ENCODE results near the gene SEC62.

Gene SEC62, protein sequence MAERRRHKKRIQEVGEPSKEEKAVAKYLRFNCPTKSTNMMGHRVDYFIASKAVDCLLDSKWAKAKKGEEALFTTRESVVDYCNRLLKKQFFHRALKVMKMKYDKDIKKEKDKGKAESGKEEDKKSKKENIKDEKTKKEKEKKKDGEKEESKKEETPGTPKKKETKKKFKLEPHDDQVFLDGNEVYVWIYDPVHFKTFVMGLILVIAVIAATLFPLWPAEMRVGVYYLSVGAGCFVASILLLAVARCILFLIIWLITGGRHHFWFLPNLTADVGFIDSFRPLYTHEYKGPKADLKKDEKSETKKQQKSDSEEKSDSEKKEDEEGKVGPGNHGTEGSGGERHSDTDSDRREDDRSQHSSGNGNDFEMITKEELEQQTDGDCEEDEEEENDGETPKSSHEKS

DNA sequence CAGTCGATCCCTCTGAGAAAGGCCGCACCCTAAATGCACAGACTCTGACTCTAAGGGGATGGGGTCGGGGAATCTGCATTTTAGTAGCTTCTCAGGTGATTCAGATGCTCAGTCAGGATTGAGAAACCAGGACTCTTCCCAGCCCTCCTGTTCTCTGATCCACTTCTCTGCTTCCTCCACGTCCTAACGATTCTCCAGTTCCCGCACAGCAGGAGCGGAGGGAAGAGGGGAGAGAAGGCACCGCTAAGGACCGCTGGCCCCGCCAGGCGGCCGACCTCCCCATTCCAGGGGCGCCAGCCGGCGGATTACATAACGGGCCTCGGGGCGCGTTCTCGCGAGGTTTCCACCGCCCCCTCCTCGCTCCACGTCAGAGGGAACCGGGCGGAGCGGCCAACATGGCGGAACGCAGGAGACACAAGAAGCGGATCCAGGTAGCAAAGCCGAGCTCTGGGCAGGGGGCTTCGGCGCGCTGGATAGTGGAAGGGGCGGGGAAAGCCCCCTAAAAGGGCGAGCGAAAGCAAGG is at the start of gene SEC62:
Gene SEC62, plus strand, starts transcription at position 380 of the 523 bp plus-strand sequence. Its CDS starts 16 bp downstream, at position 396.
- peak; percentile 87 for DNase-seq (ENCODE audit: low read depth)

DNA sequence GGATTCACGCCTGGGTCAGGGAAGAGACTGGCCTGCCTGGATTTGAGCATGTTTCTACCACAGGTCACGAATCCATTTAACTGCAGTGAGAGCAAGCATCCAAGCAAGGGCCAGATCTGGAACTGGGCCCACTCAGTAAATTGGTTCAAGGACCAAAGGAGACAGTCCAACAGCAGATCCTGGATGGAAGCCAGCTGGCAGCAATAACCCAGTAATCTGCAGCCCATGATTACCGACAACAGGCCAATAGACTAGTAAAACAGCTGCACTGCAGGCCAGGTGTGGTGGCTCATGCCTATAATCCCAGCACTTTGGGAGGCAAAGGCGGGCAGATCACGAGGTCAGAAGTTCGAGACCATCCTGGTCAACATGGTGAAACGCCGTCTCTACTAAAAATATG is 43.4 kb upstream of the SEC62 start:
- DNase-seq (ENCODE audit: low read depth), result peak; percentile 19

DNA sequence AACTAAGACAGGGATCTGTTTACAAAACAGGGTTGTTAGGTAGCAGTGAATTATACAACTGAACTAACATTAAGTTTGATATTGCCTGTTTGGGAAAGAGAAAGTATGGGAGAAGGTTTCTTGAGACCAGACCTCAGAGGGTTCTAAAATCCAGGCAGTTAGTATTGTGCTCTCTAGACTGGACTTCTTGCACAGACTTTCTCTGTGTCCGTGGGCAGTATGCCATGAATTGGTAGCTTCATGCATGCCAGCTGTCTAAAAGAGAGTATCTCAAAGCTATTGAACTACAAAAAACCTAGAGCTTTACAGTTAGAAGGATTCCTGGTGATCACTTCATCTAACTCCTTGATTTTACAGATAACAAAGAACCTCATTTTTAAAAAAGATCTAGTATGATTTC is 42.8 kb upstream of the SEC62 start:
- DNase-seq (ENCODE audit: low read depth), result no peak

DNA sequence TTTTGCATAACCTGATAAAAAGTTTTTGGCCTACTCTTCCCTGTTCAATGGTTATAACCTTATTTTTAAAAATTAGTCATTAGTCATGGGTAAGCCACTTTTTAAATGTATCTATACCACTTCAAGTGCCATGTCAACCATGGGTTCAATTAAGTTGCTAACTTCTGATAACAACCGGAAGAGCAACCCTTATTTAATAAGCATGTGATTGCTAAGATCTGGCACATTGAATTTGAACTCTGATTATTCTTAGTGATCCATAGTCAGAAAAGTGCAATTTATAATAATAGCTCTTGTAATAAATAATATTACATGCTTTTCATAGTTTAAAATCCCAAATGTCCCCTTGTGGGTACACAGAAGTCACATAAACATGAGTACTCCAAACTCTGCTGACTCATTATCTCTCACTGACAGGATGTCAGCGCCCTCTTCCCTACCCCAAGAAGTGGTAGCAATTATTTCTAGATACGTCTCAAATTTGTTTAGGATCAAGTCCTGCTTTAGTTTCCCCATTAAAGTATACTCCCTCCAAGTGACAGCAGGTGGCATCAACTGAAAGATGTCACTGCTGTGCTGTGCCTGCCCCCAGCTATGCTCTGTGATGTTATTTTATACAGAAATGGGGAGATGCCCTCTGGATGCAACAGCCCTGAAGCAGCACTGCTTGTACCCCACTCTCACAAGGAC is 36.6 kb upstream of the SEC62 start:
- DNase-seq (ENCODE audit: low read depth), result no peak

DNA sequence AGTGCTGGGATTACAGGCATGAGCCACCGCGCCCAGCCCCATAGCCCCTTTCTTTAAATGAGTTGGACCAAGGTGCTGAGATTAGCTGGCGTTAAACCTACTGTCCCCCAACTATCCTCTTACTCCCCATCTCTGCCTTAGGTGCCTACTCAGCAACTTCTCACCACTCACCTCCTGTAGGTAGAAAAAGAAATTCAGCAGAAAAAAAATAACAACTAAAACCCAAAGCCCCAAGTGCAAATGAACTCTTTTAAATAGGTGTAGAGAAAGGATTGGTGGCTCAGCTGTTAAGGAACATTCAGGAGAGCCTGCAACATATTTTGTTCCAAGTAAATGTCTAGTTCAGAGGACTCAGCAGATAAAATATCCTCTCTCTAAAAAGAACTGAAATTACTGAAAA is 35.8 kb upstream of the SEC62 start:
- DNase-seq (ENCODE audit: low read depth), result no peak

DNA sequence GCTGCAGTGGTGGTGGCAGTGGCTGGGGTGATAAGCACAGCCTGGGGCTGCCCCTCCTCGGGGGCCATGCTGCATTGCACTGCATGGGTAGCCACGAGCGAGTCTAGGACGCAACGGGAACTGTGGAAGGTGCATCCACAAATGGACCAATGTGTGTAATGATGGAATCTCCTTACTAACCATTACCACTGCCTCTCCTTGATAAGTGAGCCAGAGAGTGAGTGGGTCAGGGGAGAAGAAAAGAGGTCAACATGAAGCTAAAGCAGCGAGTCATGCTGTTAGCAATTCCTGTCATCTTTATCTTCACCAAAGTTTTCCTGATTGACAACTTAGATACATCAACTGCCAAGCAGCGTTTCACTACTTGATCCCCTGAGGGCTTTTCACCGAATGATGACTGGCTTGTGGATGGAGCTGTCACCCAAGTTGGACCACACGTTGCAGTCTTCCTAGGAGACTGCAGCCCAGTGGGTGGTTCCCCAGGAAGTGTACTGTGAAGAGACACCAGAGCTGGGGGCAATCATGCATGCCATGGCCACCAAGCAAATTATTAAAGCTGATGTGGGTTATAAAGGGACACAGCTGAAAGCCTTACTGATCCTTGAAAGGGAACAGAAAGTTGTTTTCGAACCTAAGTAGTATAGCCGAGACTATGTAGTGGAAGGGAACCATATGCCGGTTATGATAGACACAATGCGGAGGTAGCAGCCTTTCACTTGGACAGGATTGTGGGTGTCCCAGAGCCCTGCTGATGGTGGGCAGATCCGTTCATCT is 34.7 kb upstream of the SEC62 start:
- no peak for DNase-seq (ENCODE audit: low read depth)

DNA sequence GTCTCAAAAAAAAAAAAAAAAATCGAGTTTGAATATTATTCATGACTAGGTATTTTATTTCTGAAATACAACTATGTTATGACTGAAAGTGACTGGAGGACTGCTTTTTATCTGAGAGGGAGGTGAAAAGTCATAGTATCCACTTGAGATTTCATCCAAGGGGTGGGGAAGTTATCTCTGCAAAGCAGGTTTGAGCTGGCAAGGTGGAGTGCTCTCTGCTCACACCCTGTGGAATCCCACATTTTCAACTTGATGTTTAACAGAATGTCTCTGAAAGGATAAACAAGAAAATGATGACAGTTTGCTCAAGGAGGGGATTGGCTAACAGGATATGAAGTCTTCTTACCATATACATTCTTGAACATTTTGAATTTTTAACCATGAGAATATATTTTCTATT is 27.3 kb upstream of the SEC62 start:
- DNase-seq (ENCODE audit: low read depth), result no peak

DNA sequence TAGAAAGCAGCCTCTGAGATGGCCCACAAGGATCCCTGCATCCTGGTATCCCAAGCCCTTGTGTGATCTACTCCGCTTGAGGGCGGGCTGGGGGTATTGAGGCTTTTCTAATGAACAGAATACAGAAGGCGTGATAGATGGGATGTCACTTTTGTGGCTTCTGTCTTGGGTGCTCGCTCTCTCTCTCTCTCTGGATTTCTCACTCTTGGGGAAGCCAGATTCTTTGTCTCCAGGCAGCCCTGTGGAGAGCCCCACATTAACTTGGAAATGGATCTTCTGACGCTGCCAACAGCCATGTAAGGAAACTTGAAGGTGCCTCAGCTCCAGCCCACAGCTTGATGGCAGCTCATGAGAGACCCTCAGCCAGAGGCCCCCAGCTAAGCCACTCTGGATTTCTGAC is 26.9 kb upstream of the SEC62 start:
- no peak for DNase-seq (ENCODE audit: low read depth)

DNA sequence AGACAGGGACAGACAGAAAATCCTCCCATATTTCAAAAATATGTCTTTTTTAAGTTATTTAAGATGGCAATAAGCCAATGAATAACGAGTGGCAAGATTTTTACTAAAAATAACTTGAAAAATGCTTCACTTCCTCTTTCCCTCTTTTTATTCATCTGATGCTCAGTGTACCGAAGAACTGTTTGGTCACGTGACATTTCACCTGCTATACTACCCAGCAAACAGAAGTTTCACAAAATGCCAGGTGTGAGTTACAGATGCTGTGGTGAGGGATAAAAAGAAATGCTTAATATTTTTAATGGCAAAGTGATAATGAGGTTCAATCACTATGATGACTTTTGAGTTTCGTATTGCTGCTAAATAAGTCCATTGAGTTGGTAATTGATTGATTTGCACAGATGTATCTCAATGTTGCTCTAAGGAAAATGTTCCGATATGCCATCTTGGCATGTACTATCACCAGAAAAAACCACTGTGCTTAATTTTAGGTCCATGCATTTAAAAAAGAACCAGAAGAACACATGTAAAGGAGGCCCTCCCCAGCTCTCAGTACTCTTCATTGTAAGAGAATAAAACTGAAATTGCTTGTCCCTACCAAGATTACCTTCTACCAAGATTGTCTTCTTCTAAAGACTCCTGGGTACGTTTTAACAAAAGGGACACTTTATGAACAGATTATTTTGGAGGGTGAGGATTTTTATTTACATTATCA is 26.0 kb upstream of the SEC62 start:
- no peak for DNase-seq (ENCODE audit: low read depth)

DNA sequence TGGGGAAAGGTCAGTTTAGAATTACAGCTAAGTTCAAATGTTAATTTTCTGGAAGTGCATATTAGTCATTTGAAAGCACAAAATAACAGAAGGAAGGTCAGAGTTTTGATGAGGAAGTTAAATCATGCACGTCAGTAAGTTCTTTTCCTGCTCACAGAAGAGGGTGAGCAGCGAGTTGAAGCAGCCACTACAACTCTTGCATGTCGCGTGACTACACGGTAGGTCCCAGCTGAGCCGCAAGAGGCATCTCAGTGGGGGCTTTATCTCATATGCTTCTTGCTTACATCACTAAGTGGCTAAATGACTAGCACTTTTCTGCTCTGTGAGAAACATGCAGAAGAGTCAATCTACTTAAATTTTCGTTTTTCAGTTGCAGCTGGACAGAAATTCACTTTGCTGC is 21.3 kb upstream of the SEC62 start:
- no peak for DNase-seq (ENCODE audit: low read depth)

DNA sequence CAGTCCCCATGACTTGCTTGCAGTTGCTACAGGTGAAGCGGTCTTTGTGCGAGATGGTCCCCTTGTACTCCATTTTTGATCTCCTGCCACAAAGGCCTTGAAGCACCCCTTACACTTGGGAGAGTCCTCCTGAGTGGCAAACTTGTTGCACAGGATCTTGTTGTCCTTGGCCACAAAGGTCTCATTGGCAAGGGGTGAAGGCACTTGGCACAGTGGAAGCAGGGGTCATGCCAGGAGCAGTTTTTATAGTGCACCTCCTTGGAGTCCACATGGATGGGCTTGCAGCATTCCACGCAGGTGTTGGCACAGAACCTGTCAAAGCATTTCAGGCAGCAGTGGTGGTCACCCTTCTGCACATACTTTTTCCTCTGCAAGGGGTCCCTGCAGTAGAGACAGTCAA is 20.3 kb upstream of the SEC62 start:
- DNase-seq (ENCODE audit: low read depth), result no peak

DNA sequence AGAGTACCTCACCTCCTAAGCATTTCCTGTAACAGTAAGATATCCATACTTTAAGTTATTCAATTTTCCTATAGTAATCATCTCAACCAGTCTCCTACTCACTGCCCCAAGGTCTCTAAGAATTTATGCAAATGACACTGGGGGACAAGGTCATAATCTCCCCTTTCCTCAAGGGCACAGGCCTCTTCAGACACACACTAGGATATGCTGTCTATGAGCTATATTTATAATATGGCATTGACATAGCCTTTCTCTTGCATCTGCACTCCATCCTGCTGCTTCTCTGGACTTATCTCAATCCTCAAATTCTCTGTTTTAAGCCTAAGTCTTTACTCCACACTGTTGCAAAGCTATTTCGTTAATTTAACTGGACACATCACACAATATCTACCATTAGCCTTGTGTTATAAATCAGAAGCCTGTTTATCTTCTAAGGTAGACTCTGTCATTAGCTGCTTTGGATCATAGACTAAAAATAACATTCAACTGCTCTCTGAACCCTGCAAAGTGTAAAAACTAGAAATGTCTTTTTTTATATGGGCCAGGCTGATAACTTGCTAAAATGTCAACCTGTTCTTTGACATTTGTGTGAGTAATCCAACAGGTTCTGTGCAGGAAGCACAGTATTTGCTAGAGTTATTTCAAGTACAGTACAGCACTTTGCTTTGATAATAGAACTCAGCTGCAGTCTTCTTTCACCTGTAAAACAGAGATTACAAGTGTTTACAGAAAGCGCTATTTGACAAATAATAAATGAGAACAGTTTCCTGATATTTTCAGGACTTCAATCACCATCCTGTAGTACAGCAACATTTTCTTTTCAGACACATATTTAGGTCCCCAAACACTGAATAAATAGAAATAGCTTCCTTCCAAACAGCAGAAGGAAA is 17.8 kb upstream of the SEC62 start:
- no peak for DNase-seq (ENCODE audit: low read depth)

DNA sequence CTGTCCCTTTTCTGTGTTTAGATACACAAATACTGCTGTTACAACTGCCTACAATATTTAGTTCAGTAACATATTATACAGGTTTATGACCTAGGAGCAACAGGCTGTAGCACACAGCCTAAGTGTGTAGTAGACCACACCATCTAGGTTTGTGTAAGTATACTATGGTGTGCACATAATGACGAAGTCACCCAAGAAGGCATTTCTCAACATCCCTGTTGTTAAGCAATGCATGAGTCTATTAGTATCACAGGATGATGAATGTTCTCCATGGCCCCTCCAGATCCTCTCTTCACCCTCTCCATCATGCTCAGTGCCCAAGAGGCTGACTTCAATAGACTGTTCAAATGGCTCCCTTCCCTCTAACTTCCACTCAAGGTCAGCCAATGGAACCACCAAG is 14.6 kb upstream of the SEC62 start:
- no peak for DNase-seq (ENCODE audit: low read depth)

DNA sequence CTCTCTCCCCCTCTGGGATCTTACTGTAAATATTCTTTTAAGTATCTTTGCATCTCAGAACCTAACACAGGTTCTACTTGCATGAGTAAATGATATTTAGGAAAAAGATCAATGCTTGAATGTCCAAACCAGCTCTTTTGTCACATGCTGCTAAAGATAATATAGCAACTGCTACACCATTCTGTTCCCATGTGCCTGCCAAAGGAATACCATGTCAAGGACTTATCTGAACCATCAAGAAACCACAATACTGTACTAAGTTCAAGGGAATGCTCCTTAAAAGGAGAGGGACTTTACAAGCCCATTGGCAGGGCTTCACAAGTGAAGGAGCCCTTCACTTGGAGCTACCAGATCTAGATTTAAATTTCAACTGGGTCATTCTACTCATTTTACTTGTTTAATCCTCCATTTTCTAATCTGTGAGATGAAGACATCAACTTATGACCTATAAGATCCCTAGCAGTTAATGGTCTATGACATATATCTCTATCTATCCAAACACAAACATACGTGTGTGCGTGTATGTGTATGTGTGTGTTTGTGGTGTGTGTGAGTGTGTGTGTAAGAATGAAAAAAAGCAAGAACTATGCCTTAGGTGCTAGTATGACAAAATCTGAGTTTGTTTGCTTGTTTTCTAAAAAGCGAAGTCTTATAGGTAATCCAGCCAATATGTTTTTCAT is 13.0 kb upstream of the SEC62 start:
- no peak for DNase-seq (ENCODE audit: low read depth)

DNA sequence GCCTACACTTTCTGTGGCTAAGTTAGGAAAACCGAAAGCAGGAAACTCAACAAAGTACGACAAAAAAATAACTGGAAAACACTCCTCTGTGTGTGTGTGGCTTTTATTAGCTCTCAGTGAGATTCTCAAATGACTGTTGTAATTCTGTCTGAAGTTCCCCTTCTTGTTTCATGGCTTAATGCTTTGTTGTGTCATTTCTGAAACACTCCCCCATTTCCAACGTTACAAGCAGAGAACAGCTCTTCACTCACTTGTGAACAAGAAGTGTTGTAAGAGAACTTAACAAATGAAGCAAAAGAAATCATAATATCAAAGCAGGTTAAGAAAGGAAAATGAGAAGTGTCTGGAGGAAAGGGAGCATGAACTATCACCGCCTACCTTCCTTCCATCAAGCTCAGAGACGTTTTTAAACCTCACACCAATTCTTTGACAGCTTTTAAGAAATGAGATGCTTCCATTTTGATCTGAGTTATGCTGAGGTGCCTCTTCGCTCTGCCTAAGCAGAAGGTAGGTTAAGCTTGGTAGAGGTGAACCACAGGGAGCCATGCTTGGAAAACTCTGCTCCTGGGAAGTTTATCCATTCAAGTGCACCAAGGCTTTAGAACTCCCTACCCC is 12.4 kb upstream of the SEC62 start:
- no peak for DNase-seq (ENCODE audit: low read depth)

DNA sequence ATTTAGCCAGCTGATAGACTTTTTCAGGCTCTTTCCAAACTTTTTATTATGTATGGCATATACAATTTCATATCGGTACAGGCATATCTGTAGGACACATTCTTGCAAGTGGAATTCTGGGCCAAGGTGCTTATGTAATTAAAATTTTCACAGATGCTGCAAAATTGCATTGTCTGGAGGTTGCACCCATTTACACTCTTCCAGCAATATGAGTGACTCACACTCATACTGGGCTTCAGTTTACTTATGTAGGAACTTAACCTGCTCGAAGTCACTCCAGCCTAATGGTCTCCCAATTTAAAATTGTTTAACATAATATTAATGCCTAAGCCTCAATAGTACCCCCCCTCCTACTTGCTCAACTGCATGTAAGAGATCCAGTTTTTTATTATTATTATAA is 11.2 kb upstream of the SEC62 start:
- no peak for DNase-seq (ENCODE audit: low read depth)

DNA sequence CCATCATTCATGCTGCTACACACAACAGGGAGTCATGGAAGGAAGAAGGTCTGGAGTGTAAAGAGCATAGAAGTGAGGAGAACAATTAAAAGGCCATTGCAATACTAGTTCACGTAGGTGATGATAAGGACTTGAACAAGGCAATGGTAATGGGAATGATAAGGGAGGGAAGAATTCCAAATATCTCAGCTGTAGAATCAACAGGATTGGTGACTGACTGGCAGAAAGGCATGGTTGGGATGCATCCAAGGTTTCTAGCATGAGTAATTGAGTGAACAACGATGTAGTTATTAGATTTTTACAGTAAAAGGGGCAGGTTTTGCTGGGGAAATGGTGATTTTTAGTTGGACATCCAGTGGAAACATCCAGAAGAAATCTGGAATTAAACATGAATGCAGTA is 2.4 kb upstream of the SEC62 start:
- DNase-seq (ENCODE audit: low read depth), result no peak

DNA sequence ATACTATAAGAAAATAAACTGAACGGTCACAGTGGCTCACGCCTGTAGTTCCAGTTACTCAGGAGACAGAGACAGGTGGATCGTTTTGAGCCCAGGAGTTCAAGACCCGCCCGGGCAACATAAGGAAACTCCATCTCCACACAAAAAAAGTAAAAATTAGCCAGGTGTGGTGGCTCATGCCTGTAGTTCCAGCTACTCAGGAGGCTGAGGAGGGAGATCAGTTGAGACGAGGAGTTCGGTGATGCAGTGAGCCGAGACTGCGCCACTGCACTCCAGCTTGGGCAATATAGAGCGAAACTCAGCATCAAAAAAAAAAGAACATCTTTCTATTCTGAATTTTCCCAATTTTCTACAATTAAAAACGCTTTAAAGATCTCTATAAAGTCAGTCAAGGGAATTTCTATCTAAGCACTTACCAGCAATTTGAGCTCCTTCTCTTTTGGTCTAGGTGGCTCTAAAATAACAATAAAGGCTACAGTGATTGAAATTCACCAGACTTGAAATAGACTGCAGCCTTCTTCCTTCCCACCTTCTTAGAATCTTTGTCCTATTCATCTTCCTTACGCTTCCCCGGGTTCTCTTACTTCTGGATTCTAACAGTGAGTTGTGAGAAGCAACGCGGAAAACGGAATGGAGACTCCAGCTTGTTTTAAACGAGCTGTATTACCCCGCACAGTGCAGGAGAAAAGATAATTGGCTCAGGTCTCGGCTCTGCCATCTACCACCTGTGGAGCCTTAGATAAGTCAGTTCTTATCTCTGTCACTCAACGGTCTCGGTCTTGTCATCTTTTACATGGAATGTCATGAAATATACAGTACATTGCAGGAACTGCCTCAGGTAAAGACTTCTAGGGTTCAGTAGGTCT is 812 bp upstream of the SEC62 start:
- DNase-seq (ENCODE audit: low read depth), result no peak
